Transverse colon (tissue), 3 donors: ENCODE measurements around the gene IL19.

Experiments used
- EP300 ChIP-seq: sonication (generic); formaldehyde crosslinking; IDR thresholded peaks from one replicate; pipeline ENCODE4 v1.6.1; 2017; ENCODE audit warnings: antibody characterized with exemption, low read depth
- POLR2A ChIP-seq: fragments of 450-650 bp; IDR thresholded peaks from one replicate; pipeline ENCODE4 v1.6.1; 2016; ENCODE audit warnings: antibody characterized with exemption, mild to moderate bottlenecking, moderate library complexity
- TF ChIP-seq, protein P1 (sequence below), 5 experiments: fragments of 200-600 bp in 3 of 5; fragments of 450-650 bp in 2 of 5; sonication (generic) in 3 of 5; IDR thresholded peaks; 1 replicate in 2 of 5; 2 replicates in 3 of 5; pipeline ENCODE4 v1.5.1; 2016 to 2017; ENCODE audit warnings: antibody characterized with exemption in 5 of 5, inconsistent platforms in 3 of 5, mild to moderate bottlenecking in 2 of 5, moderate library complexity in 1 of 5

DNA sequence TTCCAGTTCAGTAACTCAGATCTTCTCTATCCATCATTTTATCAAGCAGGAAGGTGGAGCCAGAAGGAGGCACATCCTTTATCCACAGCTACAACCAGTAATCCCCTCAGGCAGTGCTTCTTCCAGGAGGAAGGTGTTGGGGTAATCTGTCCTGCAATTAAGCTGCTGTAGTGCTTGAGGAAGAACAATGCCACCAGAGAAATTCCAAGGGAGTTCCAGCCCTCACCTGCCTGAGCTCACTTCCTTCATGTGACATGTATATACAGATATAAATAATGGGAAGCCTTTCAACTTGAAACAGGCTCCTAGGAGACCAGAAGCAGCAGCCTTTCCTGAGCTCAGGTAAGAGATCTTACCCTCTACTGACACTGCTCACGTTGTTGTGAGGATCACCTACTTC, 92.7 kb downstream of the IL19 start:
- TF ChIP-seq, protein P1, sequence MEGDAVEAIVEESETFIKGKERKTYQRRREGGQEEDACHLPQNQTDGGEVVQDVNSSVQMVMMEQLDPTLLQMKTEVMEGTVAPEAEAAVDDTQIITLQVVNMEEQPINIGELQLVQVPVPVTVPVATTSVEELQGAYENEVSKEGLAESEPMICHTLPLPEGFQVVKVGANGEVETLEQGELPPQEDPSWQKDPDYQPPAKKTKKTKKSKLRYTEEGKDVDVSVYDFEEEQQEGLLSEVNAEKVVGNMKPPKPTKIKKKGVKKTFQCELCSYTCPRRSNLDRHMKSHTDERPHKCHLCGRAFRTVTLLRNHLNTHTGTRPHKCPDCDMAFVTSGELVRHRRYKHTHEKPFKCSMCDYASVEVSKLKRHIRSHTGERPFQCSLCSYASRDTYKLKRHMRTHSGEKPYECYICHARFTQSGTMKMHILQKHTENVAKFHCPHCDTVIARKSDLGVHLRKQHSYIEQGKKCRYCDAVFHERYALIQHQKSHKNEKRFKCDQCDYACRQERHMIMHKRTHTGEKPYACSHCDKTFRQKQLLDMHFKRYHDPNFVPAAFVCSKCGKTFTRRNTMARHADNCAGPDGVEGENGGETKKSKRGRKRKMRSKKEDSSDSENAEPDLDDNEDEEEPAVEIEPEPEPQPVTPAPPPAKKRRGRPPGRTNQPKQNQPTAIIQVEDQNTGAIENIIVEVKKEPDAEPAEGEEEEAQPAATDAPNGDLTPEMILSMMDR (IDR thresholded peaks at IDR 0.05): no peak
- TF ChIP-seq POLR2A (no peak), EP300 (no peak)
